ENCODE measurements around the gene FAM168A. TPM values are rescaled to one million over a fixed set of nuclear protein-coding genes. Genes with fewer than 3 reads are reported as not detected.

Gene FAM168A
- polyA plus RNA-seq, 1 donor (not counting 4 experiments of a cell fraction or from before 2014, with no cell fraction given) = 11.8 TPM

- dilution Hi-C loops (cut with MboI; ENCODE audit: extremely low pct_ligation_motif_present, low sequenced_read_pairs) = no loop called here
- Histone ChIP-seq H3K9me1 (ENCODE audit: control insufficient read depth, extremely low read depth, insufficient read depth, low read length) (no peaks in the 10 kb centered on the region), H3K27ac (ENCODE audit: control insufficient read depth, insufficient read depth, low read length) (no peak overlapping the region), H2AFZ (ENCODE audit: control insufficient read depth, low read length) (no peak overlapping the region), H3K9me3 (ENCODE audit: control insufficient read depth, low read depth, low read length) (no peaks in the 10 kb centered on the region), H3K4me2 (ENCODE audit: control insufficient read depth, extremely low read depth, insufficient read depth, low read depth, low read length) (no peak overlapping the region), H4K20me1 (ENCODE audit: control insufficient read depth, extremely low read depth, insufficient read depth, low read length) (no peaks in the 10 kb centered on the region), H3K9ac (ENCODE audit: control insufficient read depth, extremely low read depth, insufficient read depth, low read length) (no peak overlapping the region), H3K79me2 (ENCODE audit: control insufficient read depth, insufficient read depth, low read length) (peaks cover 2% of the 10 kb centered on the region), H3K27me3 (ENCODE audit: control insufficient read depth, extremely low read depth, insufficient read depth, low read length) (no peaks in the 10 kb centered on the region), H3K36me3 (ENCODE audit: control insufficient read depth in 2 of 2, extremely low read depth in 1 of 2, insufficient read depth in 2 of 2, low read length in 2 of 2) (no peaks in the 10 kb centered on the region), H3K4me3 (ENCODE audit: control insufficient read depth in 2 of 3, extremely low read depth in 1 of 3, insufficient read depth in 2 of 3, low read depth in 1 of 3, low read length in 3 of 3) (no peak overlapping the region), H3K4me1 (ENCODE audit: control insufficient read depth, extremely low read depth, insufficient read depth, low read length) (peaks cover 2% of the 10 kb centered on the region)
- peak; percentile 34 for FAIRE-seq
- no peak for TF ChIP-seq CTCF (optimal IDR thresholded peaks at IDR 0.05 in 1 of 3, IDR thresholded peaks at IDR 0.05 in 1 of 3, conservative IDR thresholded peaks at IDR 0.05 in 1 of 3; ENCODE audit: extremely low read depth in 1 of 3, insufficient read depth in 2 of 3, low read length in 3 of 3)
- TF ChIP-seq EZH2 (IDR thresholded peaks at IDR 0.05; ENCODE audit: low read length) = no peak
- no peak for DNase-seq (ENCODE audit: low read depth, low spot score)
Measured at GRCh38 chr11:73564903-73565302, 33.0 kb downstream of the FAM168A start.

GRCh38 chr11:73563539-73564200, 34.2 kb downstream of the FAM168A start:
- no peaks in the 10 kb centered on the region for H3K9me1 ChIP-seq (ENCODE audit: control insufficient read depth, extremely low read depth, insufficient read depth, low read length)
- no peak for FAIRE-seq
- H3K36me3 ChIP-seq (ENCODE audit: control insufficient read depth in 2 of 2, extremely low read depth in 1 of 2, insufficient read depth in 2 of 2, low read length in 2 of 2) = no peaks in the 10 kb centered on the region
- no peaks in the 10 kb centered on the region for H3K27me3 ChIP-seq (ENCODE audit: control insufficient read depth, extremely low read depth, insufficient read depth, low read length)
- H3K4me2 ChIP-seq (ENCODE audit: control insufficient read depth, extremely low read depth, insufficient read depth, low read depth, low read length) = no peak overlapping the region
- TF ChIP-seq EZH2 (IDR thresholded peaks at IDR 0.05; ENCODE audit: low read length) (no peak), CTCF (optimal IDR thresholded peaks at IDR 0.05 in 1 of 3, IDR thresholded peaks at IDR 0.05 in 1 of 3, conservative IDR thresholded peaks at IDR 0.05 in 1 of 3; ENCODE audit: extremely low read depth in 1 of 3, insufficient read depth in 2 of 3, low read length in 3 of 3) (no peak)
- no peaks in the 10 kb centered on the region for H3K9me3 ChIP-seq (ENCODE audit: control insufficient read depth, low read depth, low read length)
- H4K20me1 ChIP-seq (ENCODE audit: control insufficient read depth, extremely low read depth, insufficient read depth, low read length) = no peaks in the 10 kb centered on the region
- no peak overlapping the region for H3K9ac ChIP-seq (ENCODE audit: control insufficient read depth, extremely low read depth, insufficient read depth, low read length)
- no peak overlapping the region for H2AFZ ChIP-seq (ENCODE audit: control insufficient read depth, low read length)
- H3K4me1 ChIP-seq (ENCODE audit: control insufficient read depth, extremely low read depth, insufficient read depth, low read length) = no peaks in the 10 kb centered on the region
- H3K79me2 ChIP-seq (ENCODE audit: control insufficient read depth, insufficient read depth, low read length) = no peaks in the 10 kb centered on the region
- H3K27ac ChIP-seq (ENCODE audit: control insufficient read depth, insufficient read depth, low read length) = no peak overlapping the region
- no peak overlapping the region for H3K4me3 ChIP-seq (ENCODE audit: control insufficient read depth in 2 of 3, extremely low read depth in 1 of 3, insufficient read depth in 2 of 3, low read depth in 1 of 3, low read length in 3 of 3)
- dilution Hi-C loops (cut with MboI; ENCODE audit: extremely low pct_ligation_motif_present, low sequenced_read_pairs) = no loop called here
- DNase-seq (ENCODE audit: low read depth, low spot score) = no peak

Measured in keratinocyte (primary cell).